COLO829 (cell line): ENCODE results near the gene KLHL3.
"Not testable (repeated sequence)": the region's sequence is repeated elsewhere in the genome, so short reads cannot be mapped to it uniquely, and the experiment has no call there.

Source experiments
- DNase-seq: peaks from one replicate; pipeline ENCODE4 v3.0.0; 2012; ENCODE audit warnings: low spot score

Gene KLHL3, protein sequence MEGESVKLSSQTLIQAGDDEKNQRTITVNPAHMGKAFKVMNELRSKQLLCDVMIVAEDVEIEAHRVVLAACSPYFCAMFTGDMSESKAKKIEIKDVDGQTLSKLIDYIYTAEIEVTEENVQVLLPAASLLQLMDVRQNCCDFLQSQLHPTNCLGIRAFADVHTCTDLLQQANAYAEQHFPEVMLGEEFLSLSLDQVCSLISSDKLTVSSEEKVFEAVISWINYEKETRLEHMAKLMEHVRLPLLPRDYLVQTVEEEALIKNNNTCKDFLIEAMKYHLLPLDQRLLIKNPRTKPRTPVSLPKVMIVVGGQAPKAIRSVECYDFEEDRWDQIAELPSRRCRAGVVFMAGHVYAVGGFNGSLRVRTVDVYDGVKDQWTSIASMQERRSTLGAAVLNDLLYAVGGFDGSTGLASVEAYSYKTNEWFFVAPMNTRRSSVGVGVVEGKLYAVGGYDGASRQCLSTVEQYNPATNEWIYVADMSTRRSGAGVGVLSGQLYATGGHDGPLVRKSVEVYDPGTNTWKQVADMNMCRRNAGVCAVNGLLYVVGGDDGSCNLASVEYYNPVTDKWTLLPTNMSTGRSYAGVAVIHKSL

DNA sequence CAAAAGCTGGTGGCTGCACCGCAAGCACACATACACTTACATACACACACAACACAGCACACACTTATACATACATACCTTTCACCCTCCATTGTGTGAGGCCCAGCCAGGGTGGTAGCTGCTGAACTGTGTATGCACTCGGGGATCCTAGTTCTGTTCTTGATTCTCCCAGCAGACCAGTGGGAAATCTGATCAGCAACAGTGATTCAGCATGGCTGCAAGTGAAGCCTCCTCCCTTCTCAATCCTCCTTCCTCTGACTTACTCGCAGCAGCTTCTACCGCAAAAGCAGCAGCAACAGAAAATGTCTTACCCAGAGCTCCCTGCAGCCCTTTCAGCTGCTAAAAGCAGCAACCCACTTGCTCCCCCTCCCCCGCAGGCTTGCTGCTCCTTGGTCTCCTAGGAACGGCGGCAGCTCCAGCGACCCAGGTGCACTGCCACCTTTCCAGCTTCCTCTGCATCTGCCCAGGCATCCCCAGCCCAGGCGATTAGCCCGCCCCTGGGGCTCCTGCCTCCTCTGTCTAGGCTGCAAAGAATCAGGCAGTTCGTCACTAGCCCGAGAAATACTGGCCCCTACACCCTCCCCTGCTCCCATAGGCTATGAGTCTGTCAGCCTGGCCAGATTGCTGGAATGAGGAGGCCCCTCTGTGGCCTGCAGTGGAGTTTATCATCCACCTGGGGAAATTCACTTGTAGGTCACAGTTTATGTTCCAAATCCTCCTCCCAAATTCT is at the start of gene KLHL3:
TSS of gene KLHL3 (minus strand) at position 535 of the 730 bp plus-strand sequence. CDS start at position 92, 443 bp downstream.
- no peak for DNase-seq

DNA sequence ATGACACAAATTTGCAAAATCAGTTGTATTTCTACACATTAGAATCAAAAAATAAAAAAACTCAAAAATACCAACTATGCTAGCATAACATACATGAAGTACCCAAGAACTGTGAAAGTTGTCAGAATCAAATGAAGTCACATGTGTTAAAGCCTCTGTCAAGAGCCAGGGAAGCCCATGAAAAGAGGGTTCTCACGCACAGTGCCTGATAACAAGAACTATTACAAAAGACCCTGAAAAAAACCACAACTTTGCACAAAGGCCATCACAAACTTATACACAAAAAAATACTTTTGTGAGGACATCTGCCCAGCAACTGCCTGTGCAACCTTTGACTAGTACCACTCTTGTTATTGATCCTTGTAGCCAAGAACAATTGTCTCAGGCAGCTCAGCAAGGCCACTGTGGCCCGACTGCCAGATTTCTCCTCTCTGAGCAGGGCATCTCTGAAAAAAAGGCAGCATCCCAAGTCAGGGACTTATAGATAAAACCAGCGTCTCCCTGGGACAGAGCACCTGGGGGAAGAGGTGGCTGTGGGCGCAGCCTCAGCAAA is 47.2 kb upstream of the KLHL3 start:
- no peak for DNase-seq

GRCh38 chr5:137782055-137782454 is 46.2 kb upstream of the KLHL3 start:
- DNase-seq, result no peak

- DNase-seq, result no peak
These were observed 43.1 kb upstream of the KLHL3 start for GRCh38 chr5:137778772-137779564.

GRCh38 chr5:137767937-137768336 is 32.0 kb upstream of the KLHL3 start:
- DNase-seq, result not testable (repeated sequence)

- DNase-seq, result no peak
These were observed 25.7 kb upstream of the KLHL3 start for GRCh38 chr5:137761566-137761965.

DNA sequence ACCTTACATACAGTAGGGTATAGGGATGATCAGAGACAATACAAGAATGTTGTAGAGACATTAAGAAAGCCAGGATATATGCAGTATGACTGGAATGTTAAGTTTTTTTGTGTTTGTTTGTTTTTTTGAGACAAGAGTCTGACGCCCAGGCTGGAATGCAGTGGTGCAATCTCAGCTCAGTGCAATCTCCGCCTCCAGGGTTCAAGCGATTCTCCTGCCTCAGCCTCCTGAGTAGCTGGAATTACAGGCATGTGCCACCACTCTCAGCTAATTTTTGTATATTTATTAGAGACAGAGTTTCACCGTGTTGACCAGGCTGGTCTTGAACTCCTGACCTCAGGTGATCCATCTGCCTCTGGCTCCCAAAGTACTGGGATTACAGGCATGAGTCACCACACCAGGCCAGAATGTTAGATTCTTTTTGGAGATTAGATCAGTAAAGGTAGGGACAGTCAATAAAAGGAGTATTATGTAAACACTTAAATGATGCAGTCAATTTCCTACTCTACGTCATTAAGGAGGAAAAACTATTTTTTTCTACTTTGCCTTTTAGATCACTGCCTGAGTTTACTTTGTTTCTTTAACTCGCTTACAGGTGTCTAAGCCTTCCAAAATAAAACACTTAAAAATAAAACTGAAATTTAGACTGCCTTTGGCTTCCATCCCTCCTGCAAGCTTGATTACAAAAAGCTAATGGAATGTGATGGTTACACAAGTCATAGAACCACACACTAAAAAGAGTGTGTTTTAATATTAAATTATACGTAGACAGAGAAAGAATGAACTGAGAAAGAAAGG is 25.0 kb upstream of the KLHL3 start:
- DNase-seq, result no peak

- no peak for DNase-seq
These were observed 24.4 kb upstream of the KLHL3 start for GRCh38 chr5:137760294-137760693.

DNA sequence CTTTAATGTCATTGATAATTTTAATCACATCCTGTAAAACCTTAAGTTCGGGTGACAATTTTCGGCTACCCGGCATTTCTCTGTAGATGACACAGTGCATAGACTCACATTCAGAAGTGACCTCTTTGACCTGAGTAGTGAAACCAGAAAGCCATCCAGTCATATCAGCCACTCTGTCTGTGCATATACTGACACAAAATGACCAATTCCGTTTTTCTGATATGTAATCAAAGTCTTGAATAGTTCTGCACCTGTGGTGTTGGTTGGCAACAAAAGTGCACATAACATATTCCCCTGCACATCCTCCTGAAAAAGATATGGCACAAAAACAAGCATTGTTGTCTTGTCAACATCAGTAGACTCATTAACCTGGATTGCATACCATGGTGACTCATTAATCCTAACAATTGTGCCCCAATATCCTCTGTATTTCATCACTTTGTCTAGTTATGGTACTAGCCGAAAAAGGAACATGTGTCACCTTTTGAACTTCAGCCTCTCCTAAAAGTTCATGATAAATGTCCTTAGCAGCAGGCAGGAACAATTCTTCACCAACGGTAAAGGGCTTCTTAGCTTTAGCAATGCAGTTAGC is 22.9 kb upstream of the KLHL3 start:
- DNase-seq, result no peak

- no peak for DNase-seq
These were observed 22.2 kb upstream of the KLHL3 start for GRCh38 chr5:137758121-137758520.

DNA sequence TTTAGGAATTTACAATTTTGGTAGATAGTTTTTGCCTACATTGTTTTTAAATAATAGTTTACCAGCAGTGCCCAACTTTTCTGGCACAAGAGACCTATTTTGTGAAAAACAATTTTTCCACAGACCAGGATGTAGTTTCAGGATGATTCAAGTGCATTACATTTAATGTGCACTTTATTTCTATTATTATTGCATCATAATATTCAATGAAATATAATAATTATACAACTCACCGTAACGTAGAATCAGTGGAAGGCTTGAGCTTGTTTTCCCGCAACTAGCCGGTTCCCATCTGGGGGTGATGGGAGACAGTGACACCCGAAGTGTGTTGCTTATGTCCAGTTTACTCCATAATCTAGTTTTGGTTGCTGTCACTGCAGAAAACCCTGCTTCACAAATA is 21.7 kb upstream of the KLHL3 start:
- DNase-seq, result no peak

GRCh38 chr5:137754961-137755762 is 19.3 kb upstream of the KLHL3 start:
- DNase-seq, result no peak

DNA sequence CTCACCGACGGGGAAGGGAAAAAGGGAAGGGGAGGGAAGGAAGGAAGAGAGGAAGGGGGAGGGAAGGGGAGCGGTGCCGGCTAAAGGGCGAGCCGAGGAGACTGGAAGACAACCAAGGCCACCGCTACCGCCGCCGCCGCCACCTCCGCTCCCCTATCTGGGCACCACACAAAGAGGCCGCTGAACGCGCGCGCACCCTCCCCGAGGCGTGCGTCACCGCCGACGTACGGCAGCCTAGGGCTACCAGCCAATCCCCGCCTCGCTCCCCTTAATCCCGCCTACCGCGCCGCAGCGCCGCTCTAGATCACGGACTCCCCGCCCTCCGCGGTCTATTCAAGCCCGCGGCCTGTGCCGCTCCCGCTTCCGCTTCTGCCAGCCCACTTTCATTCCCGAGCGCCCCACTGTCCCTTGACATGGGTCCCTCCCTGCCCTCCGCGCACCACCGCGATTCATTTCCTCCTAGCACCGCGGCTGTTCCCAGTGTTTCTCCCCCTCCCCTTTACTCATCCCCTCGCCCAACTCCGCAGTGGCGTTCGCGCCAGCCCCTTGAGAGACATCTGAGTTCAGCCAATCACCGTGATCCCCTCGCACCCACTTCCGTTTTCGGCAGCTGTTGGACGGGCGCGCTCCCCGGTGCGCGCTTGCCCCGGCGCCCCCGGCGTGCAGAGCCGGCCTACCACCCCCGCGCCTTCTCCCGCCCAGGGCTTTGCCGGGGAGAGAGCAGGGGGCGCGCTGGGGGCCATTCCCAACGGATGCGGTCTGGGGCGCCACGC is 18.5 kb upstream of the KLHL3 start, which contains the start of gene HNRNPA0:
TSS of gene HNRNPA0 (minus strand) at position 176 of the 773 bp plus-strand sequence. CDS start 297 bp downstream, outside the sequence.
- DNase-seq, result peak; percentile 88

DNA sequence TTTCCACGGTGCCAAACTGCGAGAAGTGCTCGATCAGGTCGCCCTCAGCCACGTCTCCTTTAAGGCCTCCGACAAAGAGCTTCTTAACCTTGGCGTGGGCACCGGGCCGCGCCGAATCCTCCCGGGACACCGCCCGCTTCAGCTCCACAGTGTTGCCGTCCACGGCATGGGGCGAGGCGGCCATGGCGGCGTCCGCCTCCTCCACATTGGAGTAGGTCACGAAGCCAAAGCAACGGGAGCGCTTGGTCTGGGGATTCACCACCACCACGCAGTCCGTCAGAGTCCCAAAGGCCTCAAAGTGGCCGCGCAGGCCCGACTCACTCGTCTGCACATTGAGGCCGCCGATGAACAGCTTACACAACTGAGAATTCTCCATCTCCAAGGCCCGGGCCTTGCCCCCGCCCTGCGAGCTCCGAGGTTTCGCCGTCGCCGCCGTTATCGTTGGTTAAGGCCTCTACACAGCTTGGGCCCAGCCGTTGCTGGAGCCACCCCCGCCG is 17.9 kb upstream of the KLHL3 start:
- DNase-seq, result no peak

GRCh38 chr5:137752905-137753690 is 17.2 kb upstream of the KLHL3 start:
- no peak for DNase-seq

GRCh38 chr5:137751869-137752491 is 16.1 kb upstream of the KLHL3 start:
- DNase-seq, result peak; percentile 31

GRCh38 chr5:137750436-137750835 is 14.5 kb upstream of the KLHL3 start:
- no peak for DNase-seq
